Omental fat pad (tissue), 4 donors: ENCODE data around the gene MRPL43. TPM values are rescaled to one million over a fixed set of nuclear protein-coding genes. Genes with fewer than 3 reads are reported as not detected.

ENCODE experiments used
- ATAC-seq: fragments of 150-250 bp; one replicate; pipeline ENCODE4 v1.9.1; 2016; ENCODE audit warnings: mild to moderate bottlenecking, moderate library complexity; ENCODE audit not compliant: low FRiP score
- DNase-seq: peaks from one replicate; pipeline ENCODE4 v3.0.0-alpha.2; 2019; ENCODE audit warnings: low spot score
- total RNA-seq, 4 donors: library from RNA; depleted of rRNA; stranded (reverse); fragments of >200 nt; gene quantifications; one replicate each; pipeline ENCODE4 v1.1.0, GENCODE V29; 2016
- TF ChIP-seq, protein P1 (sequence below), 3 donors: fragments of 450-650 bp; IDR thresholded peaks; one replicate each; pipeline ENCODE4 v1.5.1; 2016 to 2017; ENCODE audit warnings: antibody characterized with exemption in 3 of 3, mild to moderate bottlenecking in 3 of 3, moderate library complexity in 2 of 3

Gene MRPL43
- total RNA-seq, 4 donors from 2014 or later = 59.7 to 97.0 (median 79.3) TPM

DNA sequence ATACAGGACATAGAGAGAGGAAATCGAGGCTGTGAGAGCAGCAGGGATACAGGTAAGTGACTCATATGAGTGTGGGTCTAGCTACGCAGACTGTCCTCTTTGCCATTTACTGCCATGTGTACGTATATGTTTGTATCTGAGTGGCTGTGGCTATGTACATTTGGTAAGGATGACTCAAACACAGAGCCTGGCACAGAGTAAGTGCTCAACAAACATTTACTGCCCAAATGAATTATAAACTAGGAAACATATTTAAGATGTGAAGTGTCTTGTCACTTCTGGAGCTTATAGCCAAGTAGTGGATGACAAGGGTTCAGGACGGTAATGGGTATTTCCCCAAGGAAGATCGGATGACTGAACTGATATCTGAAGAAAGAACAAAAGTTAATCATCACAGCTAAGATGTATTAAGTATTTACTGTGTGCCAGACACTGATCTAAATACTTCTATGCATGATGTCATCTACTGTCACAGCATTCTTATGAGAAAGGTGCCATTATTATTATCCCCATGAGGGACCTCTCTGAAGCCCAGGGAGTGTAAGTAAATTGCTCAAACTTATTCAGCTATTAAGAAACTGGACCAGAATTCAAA is 6.0 kb downstream of the MRPL43 start:
- no peak for ATAC-seq
- TF ChIP-seq, protein P1, sequence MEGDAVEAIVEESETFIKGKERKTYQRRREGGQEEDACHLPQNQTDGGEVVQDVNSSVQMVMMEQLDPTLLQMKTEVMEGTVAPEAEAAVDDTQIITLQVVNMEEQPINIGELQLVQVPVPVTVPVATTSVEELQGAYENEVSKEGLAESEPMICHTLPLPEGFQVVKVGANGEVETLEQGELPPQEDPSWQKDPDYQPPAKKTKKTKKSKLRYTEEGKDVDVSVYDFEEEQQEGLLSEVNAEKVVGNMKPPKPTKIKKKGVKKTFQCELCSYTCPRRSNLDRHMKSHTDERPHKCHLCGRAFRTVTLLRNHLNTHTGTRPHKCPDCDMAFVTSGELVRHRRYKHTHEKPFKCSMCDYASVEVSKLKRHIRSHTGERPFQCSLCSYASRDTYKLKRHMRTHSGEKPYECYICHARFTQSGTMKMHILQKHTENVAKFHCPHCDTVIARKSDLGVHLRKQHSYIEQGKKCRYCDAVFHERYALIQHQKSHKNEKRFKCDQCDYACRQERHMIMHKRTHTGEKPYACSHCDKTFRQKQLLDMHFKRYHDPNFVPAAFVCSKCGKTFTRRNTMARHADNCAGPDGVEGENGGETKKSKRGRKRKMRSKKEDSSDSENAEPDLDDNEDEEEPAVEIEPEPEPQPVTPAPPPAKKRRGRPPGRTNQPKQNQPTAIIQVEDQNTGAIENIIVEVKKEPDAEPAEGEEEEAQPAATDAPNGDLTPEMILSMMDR (IDR thresholded peaks at IDR 0.05) = no peak

DNA sequence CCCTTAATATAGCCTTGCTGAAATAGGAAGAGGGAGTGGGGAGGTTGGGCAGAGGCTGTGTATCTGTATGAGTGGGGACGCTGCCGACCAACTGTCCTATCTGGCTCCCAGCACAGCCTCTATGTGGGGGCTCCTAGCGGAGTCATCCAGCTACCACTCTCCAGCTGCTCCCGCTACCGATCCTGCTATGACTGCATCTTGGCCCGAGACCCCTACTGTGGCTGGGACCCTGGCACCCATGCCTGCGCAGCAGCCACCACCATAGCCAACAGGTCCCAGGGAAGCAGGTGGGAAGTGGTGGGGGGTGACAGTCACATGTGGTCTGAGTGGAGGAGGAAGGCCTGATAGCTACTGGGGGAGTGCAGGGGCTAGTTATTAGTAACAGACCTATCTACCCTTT is 6.6 kb downstream of the MRPL43 start:
- DNase-seq (no peak), ATAC-seq (no peak)
- TF ChIP-seq, protein P1 (IDR thresholded peaks at IDR 0.05) = no peak

More for the DNA sequence above, 6.0 kb downstream of the MRPL43 start:
- DNase-seq = no peak

GRCh38 chr10:100980311-100980710 is 7.0 kb downstream of the MRPL43 start:
- ATAC-seq (no peak), DNase-seq (no peak)
- TF ChIP-seq, protein P1 (IDR thresholded peaks at IDR 0.05) = no peak

DNA sequence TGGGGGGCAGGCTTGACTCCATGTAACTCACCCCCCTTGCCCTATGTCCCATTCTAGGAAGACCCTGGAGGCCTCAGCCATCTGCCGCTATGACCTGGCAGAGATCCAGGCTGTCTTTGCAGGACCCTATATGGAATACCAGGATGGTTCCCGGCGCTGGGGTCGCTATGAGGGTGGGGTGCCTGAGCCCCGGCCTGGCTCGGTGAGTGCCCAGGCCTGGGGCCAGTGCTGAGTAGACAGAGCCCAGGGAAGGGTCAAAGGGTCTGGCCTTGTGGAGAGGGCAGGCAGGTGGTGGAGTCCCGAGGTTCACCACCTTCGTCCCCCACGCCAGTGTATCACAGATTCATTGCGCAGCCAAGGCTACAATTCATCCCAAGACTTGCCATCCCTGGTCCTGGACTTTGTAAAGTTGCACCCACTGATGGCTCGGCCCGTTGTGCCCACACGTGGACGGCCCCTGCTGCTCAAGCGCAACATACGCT is 7.5 kb downstream of the MRPL43 start:
- TF ChIP-seq, protein P1 (IDR thresholded peaks at IDR 0.05) = no peak
- no peak for DNase-seq
- ATAC-seq = no peak

DNA sequence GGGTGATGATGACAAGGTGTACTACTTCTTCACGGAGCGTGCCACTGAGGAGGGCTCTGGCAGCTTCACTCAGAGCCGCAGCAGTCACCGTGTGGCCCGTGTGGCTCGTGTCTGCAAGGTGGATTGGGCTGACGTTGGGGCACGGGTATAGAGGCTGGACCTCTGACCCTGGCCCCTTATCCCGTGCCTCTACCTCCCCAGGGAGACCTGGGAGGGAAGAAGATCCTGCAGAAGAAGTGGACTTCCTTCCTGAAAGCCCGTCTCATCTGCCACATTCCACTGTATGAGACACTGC is 8.4 kb downstream of the MRPL43 start:
- DNase-seq (no peak), ATAC-seq (no peak)
- TF ChIP-seq, protein P1 (IDR thresholded peaks at IDR 0.05) = no peak

- TF ChIP-seq, protein P1 (IDR thresholded peaks at IDR 0.05) = no peak
- peak; percentile 2 for DNase-seq
- ATAC-seq = no peak
Measured at GRCh38 chr10:100978121-100978900, 9.0 kb downstream of the MRPL43 start.

- DNase-seq (no peak), ATAC-seq (no peak)
- TF ChIP-seq, protein P1 (IDR thresholded peaks at IDR 0.05) = no peak
Measured at GRCh38 chr10:100977436-100977835, 9.9 kb downstream of the MRPL43 start.
